Breast epithelium (tissue), 3 donors: ENCODE measurements around the gene SORBS1.

ENCODE experiments used
- POLR2A ChIP-seq: fragments of 450-650 bp; IDR thresholded peaks from one replicate; pipeline ENCODE4 v1.6.1; 2016; ENCODE audit warnings: antibody characterized with exemption, mild to moderate bottlenecking, moderate library complexity
- POLR2AphosphoS5 ChIP-seq, 3 donors: sonication (generic); formaldehyde crosslinking; IDR thresholded peaks; one replicate each; pipeline ENCODE4 v1.6.1; 2017; ENCODE audit warnings: antibody characterized with exemption in 3 of 3
- TF ChIP-seq, protein P1 (sequence below), 3 donors: fragments of 450-650 bp; IDR thresholded peaks; one replicate each; pipeline ENCODE4 v1.5.1; 2016 to 2017; ENCODE audit warnings: antibody characterized with exemption in 3 of 3, mild to moderate bottlenecking in 3 of 3, moderate library complexity in 3 of 3

DNA sequence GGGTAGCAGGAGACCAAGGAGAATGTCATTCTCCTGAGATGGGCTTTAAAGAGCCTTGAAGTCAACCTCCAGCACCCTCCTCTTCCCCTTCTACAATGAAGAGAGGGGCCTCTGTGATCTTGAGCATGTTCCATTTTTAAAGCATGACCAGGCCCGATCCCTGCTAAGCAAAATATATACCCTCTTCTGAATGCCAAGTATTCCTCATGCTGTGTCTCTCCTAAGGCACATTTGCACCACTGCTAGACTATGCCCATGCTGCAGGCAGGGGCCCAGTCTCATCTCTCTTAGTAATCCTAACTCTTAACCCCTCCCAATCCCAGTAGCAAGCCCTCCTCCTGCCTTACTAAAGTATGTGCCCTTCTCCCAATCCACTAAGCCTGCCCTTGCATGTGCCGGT is 18.4 kb downstream of the SORBS1 start:
- TF ChIP-seq, protein P1, sequence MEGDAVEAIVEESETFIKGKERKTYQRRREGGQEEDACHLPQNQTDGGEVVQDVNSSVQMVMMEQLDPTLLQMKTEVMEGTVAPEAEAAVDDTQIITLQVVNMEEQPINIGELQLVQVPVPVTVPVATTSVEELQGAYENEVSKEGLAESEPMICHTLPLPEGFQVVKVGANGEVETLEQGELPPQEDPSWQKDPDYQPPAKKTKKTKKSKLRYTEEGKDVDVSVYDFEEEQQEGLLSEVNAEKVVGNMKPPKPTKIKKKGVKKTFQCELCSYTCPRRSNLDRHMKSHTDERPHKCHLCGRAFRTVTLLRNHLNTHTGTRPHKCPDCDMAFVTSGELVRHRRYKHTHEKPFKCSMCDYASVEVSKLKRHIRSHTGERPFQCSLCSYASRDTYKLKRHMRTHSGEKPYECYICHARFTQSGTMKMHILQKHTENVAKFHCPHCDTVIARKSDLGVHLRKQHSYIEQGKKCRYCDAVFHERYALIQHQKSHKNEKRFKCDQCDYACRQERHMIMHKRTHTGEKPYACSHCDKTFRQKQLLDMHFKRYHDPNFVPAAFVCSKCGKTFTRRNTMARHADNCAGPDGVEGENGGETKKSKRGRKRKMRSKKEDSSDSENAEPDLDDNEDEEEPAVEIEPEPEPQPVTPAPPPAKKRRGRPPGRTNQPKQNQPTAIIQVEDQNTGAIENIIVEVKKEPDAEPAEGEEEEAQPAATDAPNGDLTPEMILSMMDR (IDR thresholded peaks at IDR 0.05): no peak
- TF ChIP-seq POLR2A: no peak
- TF ChIP-seq POLR2AphosphoS5 (IDR thresholded peaks at IDR 0.05): no peak
